NCI-H1092 (cell line): ENCODE data around the gene ACAA2.
"Not testable (repeated sequence)": the region's sequence is repeated elsewhere in the genome, so short reads cannot be mapped to it uniquely, and the experiment has no call there.

Source experiments
- DNase-seq: peaks from one replicate; lab custom pipeline; 2025; lab: John Stamatoyannopoulos, UW

The ACAA2 gene

GRCh38 chr18:49844903-49845302 is 31.6 kb upstream of the ACAA2 start:
- DNase-seq = no peak

DNA sequence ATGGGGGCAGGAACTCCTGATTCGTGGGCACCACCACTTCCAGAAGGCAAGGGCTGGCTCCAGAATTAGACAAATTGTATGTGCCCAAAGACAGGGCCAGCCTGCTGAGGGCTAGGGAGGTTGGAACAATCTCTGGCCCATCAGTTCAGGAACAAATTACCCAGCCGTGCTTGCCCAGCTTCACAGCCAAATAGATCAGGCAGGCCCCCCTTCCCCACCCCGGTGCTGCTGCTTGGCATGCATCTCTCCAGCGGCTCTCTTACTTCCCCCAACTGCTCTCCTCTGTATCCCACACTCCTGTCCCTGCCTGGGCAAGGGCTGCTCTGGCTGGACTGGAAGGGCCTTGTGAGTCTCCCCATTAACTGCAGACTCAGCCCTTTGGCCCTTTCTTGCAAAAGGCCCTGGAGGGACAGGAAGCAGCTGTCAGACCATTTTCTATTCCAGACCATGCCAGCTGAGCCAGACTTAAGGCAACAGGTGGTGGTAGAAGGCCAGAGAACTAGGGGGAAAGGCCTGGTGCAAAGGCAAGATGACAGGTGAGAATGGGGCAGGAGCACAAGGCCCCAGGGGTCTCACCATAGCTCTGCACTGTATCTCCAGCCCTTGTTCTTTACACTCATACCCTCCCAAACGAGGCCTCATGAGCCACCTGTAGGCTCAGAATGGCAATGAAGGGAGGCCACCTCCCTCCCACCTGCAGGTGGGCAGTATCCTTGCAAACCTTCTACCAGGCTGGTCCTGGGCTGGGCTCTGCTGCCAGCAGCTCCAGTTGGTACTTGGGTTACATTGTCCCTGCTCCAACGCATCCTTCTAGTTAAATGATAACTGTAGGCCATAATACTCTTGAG is 30.7 kb upstream of the ACAA2 start:
- DNase-seq = no peak

DNA sequence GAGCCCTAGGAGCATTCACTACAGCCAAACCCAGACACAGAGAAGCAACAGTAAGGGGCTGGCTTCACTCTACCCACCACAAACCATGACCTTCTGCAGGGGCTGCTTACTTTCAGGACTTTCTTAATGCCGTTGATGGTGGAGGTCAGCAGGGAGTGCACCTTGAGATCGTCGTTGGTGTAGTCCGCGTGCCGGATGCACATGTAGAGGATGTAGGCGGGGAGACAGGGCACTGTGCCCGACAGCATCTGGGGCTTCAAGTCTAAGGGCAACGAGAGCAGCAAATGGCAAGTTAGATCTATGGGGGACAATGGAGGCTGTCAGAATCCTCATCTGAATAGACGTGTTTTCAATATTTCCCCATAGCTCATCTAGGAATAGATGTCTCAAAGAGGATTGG is 29.8 kb upstream of the ACAA2 start:
- DNase-seq = no peak

GRCh38 chr18:49842656-49843055 is 29.3 kb upstream of the ACAA2 start:
- DNase-seq = no peak

GRCh38 chr18:49841236-49842217 is 28.2 kb upstream of the ACAA2 start:
- no peak for DNase-seq

DNA sequence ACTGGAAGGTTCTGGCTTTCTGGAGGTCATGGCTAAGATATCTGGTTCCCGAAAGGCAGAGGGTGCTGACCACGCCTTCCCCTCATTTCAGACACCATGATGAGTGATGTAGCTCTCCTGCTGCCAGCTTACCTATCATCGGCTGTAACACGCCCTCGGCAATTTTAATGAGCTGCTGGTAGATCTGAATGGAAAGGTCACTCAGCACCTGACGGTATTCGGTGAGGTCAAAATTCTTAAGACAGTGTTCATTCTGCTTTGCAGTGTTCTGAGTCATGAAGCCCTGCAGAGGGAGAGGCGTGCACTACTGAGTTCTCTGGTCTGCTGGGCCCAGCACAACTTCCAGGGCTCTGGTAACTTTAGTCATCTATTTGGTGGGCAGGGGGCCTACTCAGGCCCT is 25.7 kb upstream of the ACAA2 start:
- no peak for DNase-seq

DNA sequence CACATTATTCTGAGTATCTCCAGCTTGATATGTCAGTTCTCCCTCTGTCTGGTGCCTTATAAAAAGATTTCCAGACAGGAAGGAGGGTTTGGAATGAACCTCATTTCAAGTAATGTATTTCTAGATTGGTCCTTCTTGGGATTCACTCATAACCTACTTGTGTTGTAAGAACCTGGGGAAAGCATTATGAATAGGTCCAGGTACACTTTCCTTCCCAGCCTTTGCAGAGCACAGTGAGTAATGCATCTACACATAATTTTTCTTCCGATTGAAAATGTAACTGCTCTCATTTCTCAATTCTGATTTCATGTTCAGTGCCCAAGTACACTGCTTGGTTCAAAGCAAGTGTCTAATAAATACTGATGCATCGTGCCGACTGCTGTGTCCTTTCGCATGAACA is 25.0 kb upstream of the ACAA2 start:
- DNase-seq = no peak

- DNase-seq = no peak
Measured at GRCh38 chr18:49837889-49838288, 24.6 kb upstream of the ACAA2 start.

DNA sequence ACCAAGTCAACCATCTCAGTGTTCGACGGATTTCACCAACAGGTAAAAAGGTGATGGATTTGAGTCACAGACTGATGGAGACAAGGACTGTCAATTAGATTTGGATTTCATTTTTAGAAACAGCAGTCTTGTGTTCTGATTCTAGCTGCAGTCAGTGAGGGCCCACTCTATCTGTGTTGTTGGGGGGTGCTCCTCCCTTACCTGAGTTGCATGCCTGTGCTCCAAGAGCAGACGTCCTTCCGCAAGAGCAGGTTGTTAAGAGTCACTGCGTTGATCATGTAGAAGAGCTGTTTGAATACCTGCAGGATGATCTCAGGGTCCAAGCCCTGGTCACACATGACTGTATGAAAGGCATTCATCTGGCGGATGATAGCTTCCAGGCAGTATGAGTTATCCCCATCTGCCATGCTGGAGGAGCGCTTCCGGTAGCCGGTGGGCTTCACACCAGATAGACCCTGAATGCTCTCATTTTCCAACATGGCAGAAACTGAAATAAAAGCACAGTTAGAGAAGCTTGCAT is 24.0 kb upstream of the ACAA2 start:
- DNase-seq = not testable (repeated sequence)

GRCh38 chr18:49835405-49835804 is 22.1 kb upstream of the ACAA2 start:
- no peak for DNase-seq

DNA sequence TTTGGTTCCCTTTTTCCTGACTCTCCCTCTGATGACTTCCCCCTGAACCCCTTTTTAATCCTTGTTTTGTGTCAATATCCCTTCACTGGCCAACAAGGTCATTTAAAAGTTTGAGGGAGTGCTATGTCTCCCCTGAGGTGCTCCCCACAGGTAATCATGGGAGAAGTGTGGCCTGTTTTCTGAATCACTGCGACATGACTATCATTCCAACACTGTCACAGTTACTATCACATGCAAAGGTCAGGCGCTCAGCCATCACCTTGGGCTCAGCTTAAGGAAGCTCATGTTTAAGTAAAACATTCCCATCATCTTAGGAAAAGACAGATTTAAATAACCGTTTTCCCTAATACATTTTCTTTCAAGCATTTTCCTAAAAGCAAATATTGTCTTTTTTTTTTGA is 20.9 kb upstream of the ACAA2 start:
- no peak for DNase-seq

- DNase-seq = no peak
Measured at GRCh38 chr18:49833814-49834213, 20.5 kb upstream of the ACAA2 start.

DNA sequence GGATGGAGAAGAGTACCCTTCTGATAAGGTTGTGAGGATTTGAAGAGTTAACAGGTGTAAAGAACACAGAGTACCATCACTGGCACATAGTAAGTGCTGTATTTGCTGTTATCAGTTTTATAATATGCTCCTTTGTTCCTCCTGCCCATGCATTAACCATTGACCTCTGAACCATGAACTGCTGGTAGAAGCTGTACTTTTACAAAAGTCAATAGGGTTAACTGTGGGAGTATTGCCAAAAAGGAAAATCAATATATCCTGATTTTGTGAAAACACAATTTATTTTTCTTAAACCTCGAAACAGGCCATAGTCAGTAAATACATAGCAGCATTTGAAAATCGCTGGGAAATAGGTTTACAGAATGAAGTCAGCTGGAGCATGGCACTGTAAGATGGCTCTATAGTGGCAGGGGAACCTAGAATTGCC is 18.9 kb upstream of the ACAA2 start:
- DNase-seq = no peak

GRCh38 chr18:49827996-49828395 is 14.7 kb upstream of the ACAA2 start:
- no peak for DNase-seq

DNA sequence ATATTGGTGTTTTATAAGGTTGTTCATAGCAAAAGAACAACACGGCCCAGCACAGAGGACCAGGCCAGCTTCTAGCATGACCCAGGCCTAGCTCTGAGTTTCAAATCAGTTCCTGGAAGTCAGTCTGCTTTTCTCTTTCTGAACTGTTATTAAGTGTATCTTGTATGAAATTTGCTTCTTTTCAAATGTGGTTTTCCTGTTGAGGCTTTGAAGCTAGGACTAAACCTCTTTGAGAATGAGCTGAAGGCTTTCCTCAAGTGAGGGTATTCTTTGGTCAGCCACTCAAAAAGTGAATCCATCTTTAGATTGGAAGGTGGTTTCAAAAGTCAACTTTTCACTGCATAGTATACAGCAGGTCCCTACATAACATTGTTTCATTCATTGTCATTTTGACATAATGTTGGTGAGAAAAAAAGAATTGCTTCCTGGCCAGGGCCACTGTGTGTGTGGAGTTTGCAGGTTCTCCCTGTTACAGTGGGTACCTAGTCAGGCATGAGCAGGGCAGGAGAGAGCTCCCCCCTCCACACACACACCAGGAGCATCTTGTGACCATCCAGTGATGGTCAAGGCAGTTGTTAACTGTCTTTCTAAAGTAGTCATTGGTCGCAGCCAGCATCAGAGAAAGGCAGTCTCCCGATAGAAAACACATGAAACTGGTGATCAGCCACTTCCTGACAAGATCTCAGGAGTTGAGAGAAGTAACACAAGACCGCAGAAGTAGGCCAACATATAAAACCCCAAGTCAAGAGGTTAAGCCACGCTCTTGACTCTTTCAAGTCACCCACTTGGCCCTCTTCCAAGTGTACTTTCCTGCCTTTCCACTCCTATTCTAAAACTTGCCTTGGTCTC is 6.7 kb upstream of the ACAA2 start:
- DNase-seq = no peak

DNA sequence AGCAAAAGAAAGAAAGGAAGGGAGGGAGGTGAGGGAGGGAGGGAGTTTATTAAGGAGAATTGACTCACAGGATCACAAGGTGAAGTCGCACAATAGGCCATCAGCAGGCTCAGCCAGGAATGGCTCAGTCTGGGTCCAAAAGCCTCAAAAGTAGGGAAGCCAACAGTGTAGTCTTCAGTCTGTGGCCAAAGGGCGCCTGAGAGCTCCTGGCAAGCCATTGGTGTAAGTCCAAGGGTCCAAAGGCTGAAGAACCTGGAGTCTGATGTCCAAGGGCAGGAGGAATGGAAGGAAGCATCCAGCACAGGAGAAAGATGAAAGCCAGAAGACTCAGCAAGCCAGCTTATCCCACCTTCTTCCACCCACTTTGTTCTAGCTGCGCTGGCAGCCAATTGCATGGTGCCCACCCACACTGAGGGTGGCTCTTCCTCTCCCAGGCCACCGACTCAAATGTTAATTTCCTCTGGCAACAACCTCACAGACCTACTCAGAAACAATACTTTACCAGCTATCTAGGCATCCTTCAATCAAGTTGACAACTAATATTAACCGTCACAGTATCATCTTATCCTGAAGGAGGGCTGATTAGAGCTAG is 5.8 kb upstream of the ACAA2 start:
- no peak for DNase-seq

GRCh38 chr18:49817947-49818346 is 4.6 kb upstream of the ACAA2 start:
- no peak for DNase-seq

DNA sequence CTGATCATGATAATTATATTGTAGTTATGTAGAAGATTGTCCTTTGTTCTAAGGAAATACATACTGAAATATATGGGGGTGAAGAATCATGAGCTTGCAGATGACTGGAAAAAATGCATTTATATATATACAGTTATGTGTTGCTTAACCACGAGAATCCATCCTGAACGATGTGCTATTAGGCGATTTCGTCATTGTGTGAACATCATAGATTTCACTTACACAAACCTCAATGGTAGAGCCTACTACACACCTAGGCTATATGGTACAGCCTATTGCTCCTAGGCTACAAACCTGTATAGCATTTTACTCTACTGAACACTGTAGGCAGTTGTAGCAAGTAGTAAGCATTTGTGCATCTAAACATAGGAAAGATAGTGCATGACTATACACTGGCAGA is 2.6 kb upstream of the ACAA2 start:
- no peak for DNase-seq

- peak; percentile 68 for DNase-seq
Measured at GRCh38 chr18:49814147-49814499, 790 bp upstream of the ACAA2 start.

GRCh38 chr18:49813069-49813318 is 339 bp downstream of the ACAA2 start:
- DNase-seq = peak; percentile 28

DNA sequence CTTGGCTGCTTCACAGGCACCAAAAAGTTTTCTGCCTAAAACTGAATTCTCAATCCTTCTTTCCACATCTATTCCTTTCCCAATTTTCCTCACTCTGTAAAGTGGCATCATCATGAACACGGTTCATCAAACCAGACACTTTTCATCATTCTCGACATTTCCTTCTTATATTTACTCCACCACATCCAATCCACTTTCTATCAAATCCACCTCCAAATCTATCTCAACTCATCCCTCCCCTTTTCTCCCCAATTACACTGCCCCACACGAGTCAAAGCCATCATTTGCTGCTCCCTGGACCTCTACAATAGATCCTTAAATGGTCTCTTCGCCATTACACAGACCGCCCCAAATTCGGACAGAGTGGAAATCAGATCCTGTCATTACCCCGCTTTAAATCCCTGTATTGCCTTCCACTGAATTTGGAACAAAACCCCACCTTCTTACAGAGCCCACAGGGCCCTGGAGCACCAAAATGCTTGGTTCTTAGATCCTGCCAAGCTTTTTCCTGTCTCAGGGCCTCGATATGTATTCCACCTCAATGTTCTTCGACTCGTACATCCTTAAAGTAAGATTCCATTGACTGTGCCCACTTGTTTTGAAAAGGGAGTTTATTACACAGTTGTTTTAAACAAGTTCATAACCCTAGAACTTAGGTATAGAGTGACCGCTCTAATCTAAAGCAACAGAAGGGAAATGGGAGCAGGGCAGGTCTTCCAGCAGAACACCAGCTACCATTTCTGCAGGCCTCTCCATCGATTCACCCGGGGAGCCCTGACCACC is 856 bp downstream of the ACAA2 start:
- no peak for DNase-seq
